GM12801 (cell line): ENCODE data around the gene PPP1R2B.

ENCODE experiments used
- CTCF ChIP-seq: IDR thresholded peaks from one replicate; pipeline ENCODE4 v1.5.1; 2011; ENCODE audit warnings: control low read depth; ENCODE audit not compliant: insufficient read length; ENCODE audit errors: extremely low read depth

PPP1R2B gene

GRCh38 chr5:156836846-156837245 is 13.2 kb upstream of the PPP1R2B start:
- TF ChIP-seq CTCF: no peak

DNA sequence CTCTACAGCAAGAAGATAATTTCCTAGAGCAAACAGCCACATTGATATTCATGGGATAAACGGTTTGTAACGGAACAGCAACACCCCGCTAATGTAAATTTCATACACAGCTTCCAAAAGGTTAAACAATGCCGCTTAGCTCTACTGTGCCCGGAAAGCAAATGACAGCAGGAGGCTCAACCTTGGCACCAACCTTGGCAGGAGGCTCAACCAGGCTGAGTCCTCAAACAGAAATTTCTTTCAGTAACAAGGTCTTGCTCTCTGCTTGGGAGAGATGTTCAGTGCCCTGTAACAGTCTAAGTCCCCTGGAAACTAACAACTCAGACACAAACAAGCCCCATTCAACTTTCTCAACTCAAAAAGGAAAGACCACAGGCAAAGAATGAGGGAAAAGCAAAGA is 11.1 kb upstream of the PPP1R2B start:
- no peak for TF ChIP-seq CTCF

DNA sequence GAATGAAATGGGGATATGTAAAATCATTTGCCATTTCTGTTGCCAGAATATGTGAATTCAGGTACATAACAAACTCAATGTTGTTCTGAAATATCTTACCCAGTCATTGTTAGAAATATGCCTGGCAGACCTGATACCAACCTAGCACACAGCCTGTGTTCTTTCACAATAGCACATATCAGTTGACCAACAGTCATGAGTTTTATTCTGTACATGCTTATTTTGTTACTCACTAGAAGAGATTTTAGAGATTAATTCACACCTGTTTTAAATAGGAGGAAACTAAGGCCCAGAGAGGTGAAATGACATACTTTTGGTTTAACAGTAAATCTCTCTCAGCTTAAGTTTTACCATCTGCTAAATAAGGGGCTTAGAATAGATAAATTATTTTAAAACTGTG is 8.4 kb upstream of the PPP1R2B start:
- TF ChIP-seq CTCF: no peak

- TF ChIP-seq CTCF: no peak
Measured at GRCh38 chr5:156846914-156847313, 3.2 kb upstream of the PPP1R2B start.

- TF ChIP-seq CTCF: no peak
Measured at GRCh38 chr5:156851880-156852279, 1.8 kb downstream of the PPP1R2B start.

DNA sequence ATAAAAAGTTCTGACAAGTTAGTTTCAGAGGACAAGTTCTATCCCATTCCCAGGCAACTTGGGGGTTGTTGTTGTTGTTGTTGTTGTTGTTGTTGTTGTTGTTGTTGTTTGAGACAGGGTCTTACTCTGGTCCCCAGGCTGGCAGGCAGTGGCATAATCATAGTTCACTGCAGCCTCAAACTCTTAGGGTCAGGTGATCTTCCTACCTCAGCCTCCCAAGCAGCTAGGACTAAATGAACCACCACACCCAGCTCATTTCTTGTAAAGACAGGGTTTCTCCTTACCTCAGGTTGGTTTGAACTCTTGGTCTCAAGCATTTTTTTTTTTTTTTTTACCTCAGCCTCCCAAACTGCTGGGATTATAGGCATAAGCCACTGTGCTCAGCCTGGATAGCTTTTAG is 15.3 kb downstream of the PPP1R2B start:
- TF ChIP-seq CTCF: no peak

DNA sequence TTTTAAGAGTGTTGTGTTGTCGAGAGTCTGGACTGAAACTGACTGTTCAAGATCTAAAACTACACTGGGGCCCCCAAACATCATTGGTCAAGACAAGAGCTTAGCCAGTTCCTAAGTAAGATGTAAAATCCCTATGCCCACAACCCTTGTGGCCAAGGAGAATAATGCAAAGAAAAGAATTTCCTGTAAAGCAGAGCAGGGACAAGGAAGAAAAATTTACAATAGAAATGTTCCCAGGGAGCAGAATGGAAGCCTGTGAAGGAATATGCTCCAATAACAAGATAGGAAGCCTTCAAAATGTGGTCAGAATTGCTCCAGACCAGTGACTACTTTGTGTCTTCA is 20.4 kb downstream of the PPP1R2B start:
- TF ChIP-seq CTCF: no peak

DNA sequence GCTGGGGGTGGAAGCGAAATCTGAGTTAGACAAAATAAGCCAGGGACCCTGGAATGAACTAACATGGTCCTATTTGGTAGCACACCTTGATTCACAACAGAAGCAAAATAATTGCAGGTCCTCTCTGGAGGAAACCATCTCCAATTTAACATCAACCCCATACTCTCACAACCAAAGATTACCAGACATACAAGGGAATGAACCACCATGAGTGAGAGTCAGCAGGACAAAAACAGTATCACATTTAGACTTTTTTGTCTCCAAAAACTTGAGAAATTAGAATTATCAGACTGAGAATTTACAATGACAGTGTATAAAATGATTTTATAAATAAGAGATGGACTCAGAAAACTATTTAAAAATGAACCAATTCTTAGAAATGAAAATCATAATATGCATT is 21.1 kb downstream of the PPP1R2B start:
- TF ChIP-seq CTCF: no peak
